ENCODE results near the gene PHYH. TPM values are rescaled to one million over a fixed set of nuclear protein-coding genes. Genes with fewer than 3 reads are reported as not detected.
A peak's percentile ranks its signal among the peaks of the same experiment; 100 is the strongest.
"Not testable (repeated sequence)": the region's sequence is repeated elsewhere in the genome, so short reads cannot be mapped to it uniquely, and the experiment has no call there.

PHYH gene
- total and polyA plus RNA-seq, 2 experiments from 2014 or later = 50.1 to 83.7 TPM

- H2AFZ ChIP-seq = no peak overlapping the region
- no peaks in the 10 kb centered on the region for H3K27me3 ChIP-seq
- no peaks in the 10 kb centered on the region for H3K79me2 ChIP-seq
- H3K36me3 ChIP-seq (replicated peaks; ENCODE audit: insufficient read depth, low read depth) = no peaks in the 10 kb centered on the region
- H3K27ac ChIP-seq = peak overlapping the region; percentile 23
- H3K4me1 ChIP-seq (ENCODE audit: insufficient read depth) = no peaks in the 10 kb centered on the region
- H3K9me3 ChIP-seq (ENCODE audit: low read depth) = no peaks in the 10 kb centered on the region
- no peak for DNase-seq (ENCODE audit: low spot score)
- TF ChIP-seq CTCF (IDR thresholded peaks at IDR 0.05; ENCODE audit: poor library complexity) = no peak
- no peak for TF ChIP-seq EZH2phosphoT487 (IDR thresholded peaks at IDR 0.05; ENCODE audit: low read depth, severe bottlenecking, unreplicated experiment)
- no peak for TF ChIP-seq EZH2 (IDR thresholded peaks at IDR 0.05; ENCODE audit: borderline replicate concordance)
- H4K20me1 ChIP-seq (ENCODE audit: insufficient read depth, poor library complexity, severe bottlenecking) = no peaks in the 10 kb centered on the region
- no peak overlapping the region for H3K4me3 ChIP-seq
- 82% methylated on average over 9 of the region's 9 CpGs for WGBS (ENCODE audit: low lambda C conversion rate, missing lambda C conversion rate)
- H3K4me2 ChIP-seq = no peak overlapping the region
- H3K9me2 ChIP-seq (replicated peaks; ENCODE audit: insufficient read depth) = no peaks in the 10 kb centered on the region
Measured at GRCh38 chr10:13247246-13247645, 52.6 kb downstream of the PHYH start.

GRCh38 chr10:13242260-13242659, 57.6 kb downstream of the PHYH start:
- H3K9me2 ChIP-seq (replicated peaks; ENCODE audit: insufficient read depth); H3K9me3 ChIP-seq (ENCODE audit: low read depth); DNase-seq (ENCODE audit: low spot score); H3K36me3 ChIP-seq (replicated peaks; ENCODE audit: insufficient read depth, low read depth); H3K4me3 ChIP-seq; H3K27ac ChIP-seq; H3K4me2 ChIP-seq; H2AFZ ChIP-seq; H4K20me1 ChIP-seq (ENCODE audit: insufficient read depth, poor library complexity, severe bottlenecking); H3K4me1 ChIP-seq (ENCODE audit: insufficient read depth); H3K79me2 ChIP-seq; H3K27me3 ChIP-seq: not testable (repeated sequence)
- 96% methylated on average over 5 of the region's 5 CpGs for WGBS (ENCODE audit: low lambda C conversion rate, missing lambda C conversion rate)

DNA sequence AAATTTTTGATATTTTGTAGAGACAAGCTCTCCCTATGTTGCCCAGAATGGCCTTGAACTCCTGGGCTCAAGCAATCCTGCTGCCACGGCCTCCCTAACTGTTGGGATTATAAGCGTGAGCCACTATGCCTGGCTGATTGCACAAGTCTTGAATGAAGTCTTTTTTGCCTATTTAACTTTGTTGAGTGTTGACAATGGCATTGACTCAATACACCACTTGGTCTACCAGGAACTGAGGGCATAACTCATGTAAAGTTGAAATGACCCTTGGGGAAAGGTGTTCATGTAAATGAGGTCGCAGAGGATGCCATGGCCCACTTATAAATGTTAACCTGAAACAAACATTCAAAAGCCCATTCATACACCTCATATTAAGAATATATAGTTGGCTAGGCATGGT, 58.3 kb downstream of the PHYH start:
- Histone ChIP-seq H3K4me3 (no peak overlapping the region), H2AFZ (no peak overlapping the region), H3K9me3 (ENCODE audit: low read depth) (no peaks in the 10 kb centered on the region), H3K27me3 (no peaks in the 10 kb centered on the region), H3K4me2 (no peak overlapping the region), H3K27ac (no peak overlapping the region), H3K36me3 (replicated peaks; ENCODE audit: insufficient read depth, low read depth) (no peaks in the 10 kb centered on the region), H3K4me1 (ENCODE audit: insufficient read depth) (no peaks in the 10 kb centered on the region), H4K20me1 (ENCODE audit: insufficient read depth, poor library complexity, severe bottlenecking) (no peaks in the 10 kb centered on the region), H3K79me2 (no peaks in the 10 kb centered on the region), H3K9me2 (replicated peaks; ENCODE audit: insufficient read depth) (no peaks in the 10 kb centered on the region)
- TF ChIP-seq EZH2 (IDR thresholded peaks at IDR 0.05; ENCODE audit: borderline replicate concordance) (no peak), EZH2phosphoT487 (IDR thresholded peaks at IDR 0.05; ENCODE audit: low read depth, severe bottlenecking, unreplicated experiment) (no peak)
- 84% methylated on average over 3 of the region's 3 CpGs for WGBS (ENCODE audit: low lambda C conversion rate, missing lambda C conversion rate)
- DNase-seq (ENCODE audit: low spot score) = no peak

DNA sequence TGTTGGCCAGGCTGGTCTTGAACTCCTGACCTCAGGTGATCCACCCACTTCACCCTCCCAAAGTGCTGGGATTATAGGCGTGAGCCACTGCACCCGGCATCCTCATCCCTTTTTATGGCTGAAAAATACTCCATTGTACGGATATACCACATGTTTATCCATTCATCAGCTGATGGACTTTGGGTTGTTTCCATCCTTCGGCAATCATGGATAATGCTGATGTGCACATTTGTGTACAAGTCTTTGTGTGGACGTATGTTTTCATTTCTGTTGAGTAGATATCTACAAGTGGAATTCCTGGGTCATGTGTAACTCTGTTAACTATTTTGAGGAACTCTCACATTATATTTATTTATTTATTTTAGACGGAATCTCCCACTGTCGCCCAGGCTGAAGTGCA, 59.9 kb downstream of the PHYH start:
- Histone ChIP-seq H3K36me3 (replicated peaks; ENCODE audit: insufficient read depth, low read depth) (no peaks in the 10 kb centered on the region), H3K4me2 (no peak overlapping the region), H3K79me2 (no peaks in the 10 kb centered on the region), H3K9me3 (ENCODE audit: low read depth) (no peaks in the 10 kb centered on the region), H2AFZ (no peak overlapping the region), H4K20me1 (ENCODE audit: insufficient read depth, poor library complexity, severe bottlenecking) (no peaks in the 10 kb centered on the region), H3K27ac (no peak overlapping the region), H3K27me3 (no peaks in the 10 kb centered on the region), H3K4me1 (ENCODE audit: insufficient read depth) (no peaks in the 10 kb centered on the region), H3K4me3 (no peak overlapping the region), H3K9me2 (replicated peaks; ENCODE audit: insufficient read depth) (no peaks in the 10 kb centered on the region)
- WGBS (ENCODE audit: low lambda C conversion rate, missing lambda C conversion rate) = 90% methylated on average over 7 of the region's 7 CpGs
- DNase-seq (ENCODE audit: low spot score) = no peak
- no peak for TF ChIP-seq EZH2 (IDR thresholded peaks at IDR 0.05; ENCODE audit: borderline replicate concordance)
- no peak for TF ChIP-seq CTCF (IDR thresholded peaks at IDR 0.05; ENCODE audit: poor library complexity)
- TF ChIP-seq EZH2phosphoT487 (IDR thresholded peaks at IDR 0.05; ENCODE audit: low read depth, severe bottlenecking, unreplicated experiment) = no peak

All from hepatocyte (in vitro differentiated cells).